NCI-H2029 (cell line): ENCODE results near the gene DDX52.

ENCODE experiments used
- DNase-seq: peaks from one replicate; lab custom pipeline; 2025; lab: John Stamatoyannopoulos, UW

DDX52 gene

DNA sequence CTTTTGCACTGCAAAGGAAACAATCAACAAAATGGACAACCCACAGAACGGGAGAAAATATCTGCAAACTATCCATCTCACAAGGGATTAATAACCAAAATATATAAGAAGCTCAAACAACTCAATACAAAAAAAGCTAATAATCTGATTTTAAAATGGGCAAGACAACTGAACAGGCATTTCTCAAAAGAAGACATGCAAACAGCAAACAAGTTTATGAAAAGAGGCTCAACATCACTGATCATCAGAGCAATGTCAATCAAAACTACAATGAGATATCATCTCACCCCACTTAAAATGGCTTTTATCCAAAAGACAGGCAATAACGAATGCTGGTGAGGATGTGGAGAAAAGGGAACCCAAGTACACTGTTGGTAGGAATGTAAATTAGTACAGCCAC is 68.8 kb downstream of the DDX52 start:
- DNase-seq: no peak

DNA sequence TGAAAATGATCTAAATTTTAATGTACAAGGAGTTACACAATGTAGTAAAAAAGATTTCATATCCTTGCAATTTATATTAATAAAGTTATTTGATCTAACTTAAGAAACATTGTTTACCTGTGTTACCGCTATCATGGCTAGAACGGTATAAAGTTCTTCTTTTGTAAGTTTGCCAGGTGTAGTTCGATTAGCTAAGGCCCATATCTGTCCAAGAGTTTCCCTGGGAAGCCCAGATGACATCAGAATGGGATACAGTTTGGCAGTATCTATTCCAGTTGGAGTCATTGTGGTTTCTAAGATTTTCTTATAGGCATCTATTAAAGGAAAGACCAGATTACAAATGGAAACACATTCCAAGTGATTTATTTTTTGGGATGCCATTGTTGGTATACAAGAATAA is 71.6 kb downstream of the DDX52 start:
- DNase-seq: no peak

DNA sequence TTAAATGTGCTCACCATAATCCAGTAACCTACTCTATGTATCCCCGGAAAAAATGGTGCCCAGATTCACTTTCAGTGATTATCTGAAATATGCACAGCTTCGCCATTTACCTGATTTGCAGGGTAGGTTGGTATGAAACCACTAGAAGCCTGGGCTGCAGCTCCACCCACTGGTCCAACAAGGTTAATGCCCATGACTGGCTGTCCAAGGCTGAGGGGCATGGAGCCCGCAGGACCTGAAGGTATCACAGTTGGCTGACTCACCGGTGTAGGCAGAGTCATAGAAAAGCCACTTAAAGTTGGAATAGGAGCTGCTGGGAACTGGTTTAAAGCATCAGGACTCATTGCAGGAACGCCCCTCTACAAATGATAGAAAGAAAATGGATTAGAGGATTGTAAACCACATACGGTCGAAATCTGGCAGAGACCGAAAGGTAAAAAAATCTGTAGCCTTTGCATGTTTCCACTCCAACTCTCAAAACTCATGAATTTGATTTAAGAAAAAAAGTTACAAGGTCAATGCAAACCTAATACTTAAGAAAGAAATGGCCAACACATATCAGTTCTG is 72.6 kb downstream of the DDX52 start:
- DNase-seq: peak; percentile 24

DNA sequence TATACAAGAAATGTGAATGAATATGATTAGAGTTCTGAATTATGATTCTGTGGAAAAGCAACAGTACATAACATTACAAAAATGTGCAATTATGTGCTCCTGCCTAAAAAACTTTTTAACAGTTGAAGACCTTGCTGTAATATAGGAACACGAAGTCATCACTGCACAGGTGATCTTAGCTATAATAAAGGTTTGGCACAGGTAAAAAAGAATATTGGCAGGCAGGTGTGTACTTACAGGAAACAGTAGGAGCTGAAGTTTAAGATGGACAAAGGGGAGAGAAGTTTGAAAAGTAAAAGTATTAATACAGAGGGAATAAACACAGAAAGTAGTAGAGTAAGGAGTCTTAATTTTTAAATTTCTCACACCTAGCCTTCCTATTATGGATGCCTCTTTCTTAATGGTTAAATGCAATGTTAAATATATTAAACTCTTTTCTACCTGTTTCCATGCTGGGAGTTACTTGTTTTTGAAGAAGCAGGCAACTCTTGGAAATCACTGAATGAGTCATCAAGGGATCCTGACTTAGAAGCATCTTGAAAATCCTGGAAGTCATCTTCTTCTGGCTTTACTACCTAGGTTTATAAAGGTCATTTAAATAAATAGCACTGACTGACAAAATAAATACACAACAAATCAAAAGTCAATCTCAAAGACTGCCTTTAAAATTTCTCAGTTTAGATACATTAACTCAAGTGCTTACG is 74.7 kb downstream of the DDX52 start:
- no peak for DNase-seq

DNA sequence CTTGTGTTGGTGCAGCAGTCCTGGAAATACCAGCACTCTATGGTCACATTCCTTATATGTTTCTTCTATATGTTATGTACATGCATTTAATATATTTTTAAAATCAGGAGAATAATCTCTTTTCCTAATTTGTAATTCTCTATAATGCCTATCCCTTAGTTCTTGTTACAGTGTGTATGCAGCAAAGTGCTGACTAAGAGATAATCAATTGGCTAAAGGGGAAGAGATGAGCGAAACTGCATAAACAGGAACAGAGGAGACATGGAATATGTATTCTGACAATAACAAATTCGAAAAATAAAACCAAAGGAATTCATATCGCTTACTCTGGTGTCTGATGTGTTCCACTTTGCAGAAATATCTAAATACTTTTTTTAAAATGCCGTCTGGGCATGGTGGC is 75.7 kb downstream of the DDX52 start:
- DNase-seq: no peak

DNA sequence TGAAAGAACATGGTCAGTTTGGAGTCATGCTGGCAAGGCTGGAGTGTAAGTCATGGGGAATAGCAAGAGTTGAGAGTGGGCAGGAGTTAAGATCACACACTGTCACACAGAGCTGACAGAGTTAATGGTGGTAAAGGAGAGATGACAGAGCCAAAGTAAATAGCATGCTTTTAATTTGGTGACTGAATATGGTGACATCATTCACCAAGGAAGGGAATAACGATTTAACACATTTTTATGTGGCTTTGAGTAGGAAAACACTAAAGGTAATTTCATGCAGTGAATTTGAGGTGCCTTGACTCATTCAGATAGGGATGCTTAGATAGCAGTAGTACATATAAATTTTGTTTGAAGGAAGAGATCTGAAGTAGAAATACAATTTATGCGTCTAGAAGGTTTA is 76.1 kb downstream of the DDX52 start:
- DNase-seq: peak; percentile 52

DNA sequence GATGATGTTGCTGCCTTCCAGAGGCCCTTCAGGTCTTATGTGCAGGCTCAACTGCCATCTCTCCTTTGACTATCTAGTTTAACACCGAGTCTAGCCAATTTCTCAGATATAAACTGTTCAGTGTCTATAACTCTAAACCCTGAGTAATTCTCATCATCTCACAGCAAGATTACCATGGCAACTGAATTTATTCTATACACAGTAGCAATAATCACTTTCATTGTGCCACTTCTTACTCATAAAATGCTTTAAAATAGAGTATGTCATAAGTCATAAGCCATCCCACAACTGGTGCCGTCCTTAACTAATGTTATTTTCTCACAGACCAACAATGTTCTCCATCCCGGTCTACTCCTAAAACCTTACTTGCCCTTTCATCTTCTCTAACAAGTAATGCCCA is 79.0 kb downstream of the DDX52 start:
- DNase-seq: no peak

DNA sequence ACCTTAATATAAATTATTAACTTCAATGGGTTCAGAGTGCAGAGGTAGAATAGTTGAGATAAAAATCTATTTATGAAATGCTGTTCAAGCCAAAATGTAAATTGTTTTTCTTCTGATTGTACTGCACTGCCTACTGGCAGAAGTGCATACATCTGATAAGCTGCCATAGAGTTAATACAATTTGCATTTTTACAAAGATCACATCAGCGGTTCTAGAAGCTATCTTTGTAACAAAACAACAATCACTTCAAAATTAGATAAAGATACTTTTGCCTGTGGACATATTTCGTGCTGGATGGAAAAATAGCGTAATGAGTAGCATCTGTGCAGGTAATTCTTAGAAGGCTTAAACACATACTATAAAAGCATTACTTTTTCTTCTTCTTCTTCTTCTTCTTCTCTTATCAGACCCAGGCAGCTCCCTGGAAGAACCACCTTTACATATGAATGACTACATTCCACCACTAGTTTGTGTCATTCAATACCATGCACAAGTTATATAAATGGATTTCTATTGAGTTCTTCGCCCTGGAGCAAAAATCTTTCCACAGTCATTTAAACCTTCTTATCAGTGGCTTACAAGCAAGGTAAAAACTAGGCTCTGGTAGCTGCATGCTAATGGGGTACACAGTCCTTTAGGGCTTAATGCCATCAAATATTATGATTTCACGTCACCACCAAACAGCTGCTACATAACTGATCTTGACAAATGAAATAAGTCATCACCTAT is 81.1 kb downstream of the DDX52 start:
- no peak for DNase-seq
